ENCODE measurements around the gene PXYLP1.

DNA sequence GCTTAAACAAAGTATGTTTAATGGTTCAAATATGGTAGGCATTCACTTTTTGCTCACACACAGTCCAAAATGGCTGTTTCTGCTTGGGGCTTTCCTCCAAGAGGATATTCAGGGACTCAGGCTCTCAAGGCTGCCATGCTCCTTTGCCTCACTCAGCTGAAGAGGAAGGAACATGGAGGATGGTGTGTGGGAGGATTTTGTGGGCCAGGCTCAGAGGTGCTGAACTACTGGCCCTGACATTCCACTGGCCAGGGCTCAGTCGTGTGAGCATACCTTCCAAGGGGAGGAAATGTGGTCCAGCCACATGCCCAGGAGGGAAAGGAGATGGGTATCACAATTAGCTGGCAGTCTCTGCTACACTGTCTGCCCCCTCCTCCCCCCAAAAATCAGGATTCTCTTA lies 8.7 kb downstream of the PXYLP1 start:
- TF ChIP-seq, protein P1, sequence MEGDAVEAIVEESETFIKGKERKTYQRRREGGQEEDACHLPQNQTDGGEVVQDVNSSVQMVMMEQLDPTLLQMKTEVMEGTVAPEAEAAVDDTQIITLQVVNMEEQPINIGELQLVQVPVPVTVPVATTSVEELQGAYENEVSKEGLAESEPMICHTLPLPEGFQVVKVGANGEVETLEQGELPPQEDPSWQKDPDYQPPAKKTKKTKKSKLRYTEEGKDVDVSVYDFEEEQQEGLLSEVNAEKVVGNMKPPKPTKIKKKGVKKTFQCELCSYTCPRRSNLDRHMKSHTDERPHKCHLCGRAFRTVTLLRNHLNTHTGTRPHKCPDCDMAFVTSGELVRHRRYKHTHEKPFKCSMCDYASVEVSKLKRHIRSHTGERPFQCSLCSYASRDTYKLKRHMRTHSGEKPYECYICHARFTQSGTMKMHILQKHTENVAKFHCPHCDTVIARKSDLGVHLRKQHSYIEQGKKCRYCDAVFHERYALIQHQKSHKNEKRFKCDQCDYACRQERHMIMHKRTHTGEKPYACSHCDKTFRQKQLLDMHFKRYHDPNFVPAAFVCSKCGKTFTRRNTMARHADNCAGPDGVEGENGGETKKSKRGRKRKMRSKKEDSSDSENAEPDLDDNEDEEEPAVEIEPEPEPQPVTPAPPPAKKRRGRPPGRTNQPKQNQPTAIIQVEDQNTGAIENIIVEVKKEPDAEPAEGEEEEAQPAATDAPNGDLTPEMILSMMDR (IDR thresholded peaks at IDR 0.05) = no peak
- TF ChIP-seq POLR2A (IDR thresholded peaks at IDR 0.05) = no peak

Data from prostate gland (tissue), 2 donors.